ENCODE measurements around the gene SLC7A6OS.

DNA sequence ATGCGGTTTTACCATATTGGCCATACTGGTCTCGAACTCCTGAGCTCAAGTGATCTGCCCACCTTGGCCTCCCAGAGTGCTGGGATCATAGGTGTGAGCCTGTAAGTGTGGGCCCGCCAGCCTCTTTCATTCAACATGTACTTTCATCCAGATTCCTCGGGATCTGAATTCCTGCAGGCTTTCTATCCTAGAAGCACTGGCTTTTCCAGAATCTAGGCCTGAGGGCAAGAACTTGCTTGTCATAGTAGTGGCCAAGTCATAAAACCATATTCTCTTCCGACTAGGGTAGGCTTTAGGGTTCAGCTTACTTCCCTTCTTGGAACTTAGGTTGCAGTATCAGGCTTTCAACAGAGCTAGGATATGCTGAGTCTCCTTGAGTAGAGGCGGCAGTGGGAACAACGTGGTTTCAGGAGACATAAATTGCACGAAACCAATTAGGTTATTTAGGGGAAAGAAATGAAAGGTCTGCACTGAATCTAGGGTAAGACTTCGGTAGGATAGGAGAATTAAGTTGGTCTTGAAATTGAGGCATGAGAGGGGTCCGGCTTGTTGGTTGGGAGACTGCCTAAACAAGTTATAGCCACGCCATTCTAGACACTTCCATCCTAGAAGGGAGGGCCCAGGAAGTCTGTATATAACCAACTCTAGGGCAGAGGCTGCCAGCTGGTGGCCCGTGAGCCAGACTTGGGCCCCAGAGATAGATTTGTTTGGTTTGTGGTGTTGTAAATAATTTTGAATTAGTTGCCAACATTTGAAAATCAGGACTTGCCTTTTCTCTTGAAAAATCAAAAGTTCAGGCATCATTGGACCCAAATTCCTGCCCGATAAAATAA lies 30.8 kb downstream of the SLC7A6OS start:
- TF ChIP-seq POLR2AphosphoS5 (IDR thresholded peaks at IDR 0.05), result no peak
- TF ChIP-seq CTCF (IDR thresholded peaks at IDR 0.05), result no peak
- TF ChIP-seq POLR2A (IDR thresholded peaks at IDR 0.05; ENCODE audit: low read depth), result no peak
